Stomach (tissue), 4 donors: ENCODE data around the gene MAPT.

Experiments
- CTCF ChIP-seq, 7 experiments: fragments of 450-650 bp in 4 of 7; fragments of 200-600 bp in 3 of 7; sonication (generic) in 3 of 7; IDR thresholded peaks; one replicate each; pipeline ENCODE4 v1.5.1; 2016 to 2019; ENCODE audit warnings: antibody characterized with exemption in 7 of 7, control low read depth in 2 of 7, mild to moderate bottlenecking in 1 of 7
- POLR2AphosphoS5 ChIP-seq, 3 donors: sonication (generic); formaldehyde crosslinking; IDR thresholded peaks; one replicate each; pipeline ENCODE4 v1.6.1; 2016; ENCODE audit warnings: antibody characterized with exemption in 3 of 3

DNA sequence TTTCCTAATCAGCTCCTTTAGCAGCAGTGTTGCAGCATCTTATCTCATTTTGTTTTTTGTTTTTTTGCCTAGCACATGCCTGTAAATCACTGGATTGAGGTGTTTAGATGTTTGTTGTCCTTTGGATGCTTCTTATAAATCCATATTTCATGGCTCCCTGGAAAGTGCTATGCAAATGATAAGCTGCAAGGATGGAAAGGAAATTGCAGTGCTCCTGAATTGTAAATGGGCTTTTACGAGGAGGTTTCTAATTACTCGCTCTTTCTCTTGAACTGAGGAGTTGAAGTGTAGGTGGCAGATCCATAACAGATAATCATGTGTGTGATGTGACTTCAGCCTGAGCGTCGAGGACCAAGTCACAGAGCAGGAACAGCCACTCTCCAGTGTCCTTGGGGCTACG lies 45.0 kb downstream of the MAPT start:
- TF ChIP-seq CTCF (IDR thresholded peaks at IDR 0.05): no peak
- TF ChIP-seq POLR2AphosphoS5 (IDR thresholded peaks at IDR 0.05): no peak
